Keratinocyte (primary cell): ENCODE results near the gene ZNF385A. TPM values are rescaled to one million over a fixed set of nuclear protein-coding genes. Genes with fewer than 3 reads are reported as not detected.

Source experiments
- DNase-seq: peaks from one replicate; pipeline ENCODE4 v3.0.0-alpha.2; 2011; ENCODE audit warnings: low read depth, missing footprints, low spot score
- FAIRE-seq: peaks from 2 replicates; lab custom pipeline; 2011; peaks lifted over from hg19 to GRCh38; lab: Jason Lieb, UNC
- H2AFZ ChIP-seq: 2 replicates; pipeline ENCODE4 v1.6.0; 2012; ENCODE audit warnings: low read length, control low read depth, inconsistent platforms; ENCODE audit not compliant: control insufficient read depth
- H3K27ac ChIP-seq: 2 replicates; pipeline ENCODE4 v1.5.1; 2011; ENCODE audit warnings: low read length; ENCODE audit not compliant: control insufficient read depth, insufficient read depth
- H3K27me3 ChIP-seq: 3 replicates; pipeline ENCODE4 v1.6.0; 2011; ENCODE audit warnings: low read length; ENCODE audit not compliant: control insufficient read depth, insufficient read depth; ENCODE audit errors: extremely low read depth
- H3K36me3 ChIP-seq, 2 experiments: 2 replicates in 1 of 2; 3 replicates in 1 of 2; pipeline ENCODE4 v1.5.1; 2011; ENCODE audit warnings: low read length in 2 of 2, mild to moderate bottlenecking in 1 of 2; ENCODE audit not compliant: control insufficient read depth in 2 of 2, insufficient read depth in 2 of 2; ENCODE audit errors: extremely low read depth in 1 of 2
- H3K4me1 ChIP-seq: 3 replicates; pipeline ENCODE4 v1.5.1; 2011; ENCODE audit warnings: low read length; ENCODE audit not compliant: control insufficient read depth, insufficient read depth; ENCODE audit errors: extremely low read depth
- H3K4me2 ChIP-seq: 3 replicates; pipeline ENCODE4 v1.6.0; 2011; ENCODE audit warnings: low read depth, low read length; ENCODE audit not compliant: control insufficient read depth, insufficient read depth; ENCODE audit errors: extremely low read depth
- H3K4me3 ChIP-seq, 3 experiments: fragments of 200-600 bp in 1 of 3; sonication (generic) in 1 of 3; 2 replicates in 2 of 3; 3 replicates in 1 of 3; pipeline ENCODE4 v1.5.1; 2011 to 2016; ENCODE audit warnings: low read length in 3 of 3, mild to moderate bottlenecking in 3 of 3, control low read depth in 2 of 3, inconsistent platforms in 1 of 3, low read depth in 1 of 3, mixed read lengths in 1 of 3, mixed run types in 1 of 3, moderate library complexity in 1 of 3; ENCODE audit not compliant: control insufficient read depth in 2 of 3, insufficient read depth in 2 of 3; ENCODE audit errors: extremely low read depth in 1 of 3
- H3K79me2 ChIP-seq: 2 replicates; pipeline ENCODE4 v1.6.0; 2012; ENCODE audit warnings: low read length; ENCODE audit not compliant: control insufficient read depth, insufficient read depth
- H3K9ac ChIP-seq: 3 replicates; pipeline ENCODE4 v1.6.0; 2011; ENCODE audit warnings: low read length; ENCODE audit not compliant: control insufficient read depth, insufficient read depth; ENCODE audit errors: extremely low read depth
- H3K9me1 ChIP-seq: 3 replicates; pipeline ENCODE4 v1.6.0; 2011; ENCODE audit warnings: low read length; ENCODE audit not compliant: control insufficient read depth, insufficient read depth; ENCODE audit errors: extremely low read depth
- H3K9me3 ChIP-seq: 2 replicates; pipeline ENCODE4 v1.5.1; 2012; ENCODE audit warnings: low read depth, low read length; ENCODE audit not compliant: control insufficient read depth
- H4K20me1 ChIP-seq: 3 replicates; pipeline ENCODE4 v1.6.0; 2011; ENCODE audit warnings: low read length; ENCODE audit not compliant: control insufficient read depth, insufficient read depth; ENCODE audit errors: extremely low read depth
- EZH2 ChIP-seq: IDR thresholded peaks from one replicate; pipeline ENCODE4 v1.6.1; 2012; ENCODE audit warnings: inconsistent platforms, mild to moderate bottlenecking, low read length, moderate library complexity
- dilution Hi-C: fragments of 300-500 bp; cut with MboI; formaldehyde crosslinking; loops from one replicate; pipeline ENCODE4 v1.7.0; 2020; ENCODE audit warnings: low sequenced_read_pairs; ENCODE audit not compliant: extremely low pct_ligation_motif_present
- polyA plus RNA-seq, 5 experiments: library from polyadenylated mRNA; depleted of rRNA in 3 of 5; stranded (reverse) in 3 of 5; stranded (forward) in 1 of 5; unstranded in 1 of 5; fragments of >200 nt; gene quantifications; 1 replicate in 1 of 5; 2 replicates in 3 of 5; 3 replicates in 1 of 5; pipeline versions ENCODE4 v1.2.1 to v1.2.3, GENCODE V29; 2011 to 2012; ENCODE audit warnings: missing spikeins in 2 of 5, low read depth in 1 of 5, low replicate concordance in 1 of 5
- TF ChIP-seq, protein P1 (sequence below), 3 experiments: IDR thresholded peaks in 1 of 3; conservative IDR thresholded peaks in 1 of 3; optimal IDR thresholded peaks in 1 of 3; 2 replicates in 2 of 3; 3 replicates in 1 of 3; pipeline versions ENCODE3 to v1.5.1; 2011; ENCODE audit warnings: low read length in 3 of 3, mild to moderate bottlenecking in 3 of 3, moderate library complexity in 2 of 3, control low read depth in 1 of 3, inconsistent platforms in 1 of 3; ENCODE audit not compliant: insufficient read depth in 2 of 3; ENCODE audit errors: extremely low read depth in 1 of 3

Gene ZNF385A
- polyA plus RNA-seq, 1 donor (not counting 4 experiments of a cell fraction or from before 2014, with no cell fraction given): 11.4 TPM

DNA sequence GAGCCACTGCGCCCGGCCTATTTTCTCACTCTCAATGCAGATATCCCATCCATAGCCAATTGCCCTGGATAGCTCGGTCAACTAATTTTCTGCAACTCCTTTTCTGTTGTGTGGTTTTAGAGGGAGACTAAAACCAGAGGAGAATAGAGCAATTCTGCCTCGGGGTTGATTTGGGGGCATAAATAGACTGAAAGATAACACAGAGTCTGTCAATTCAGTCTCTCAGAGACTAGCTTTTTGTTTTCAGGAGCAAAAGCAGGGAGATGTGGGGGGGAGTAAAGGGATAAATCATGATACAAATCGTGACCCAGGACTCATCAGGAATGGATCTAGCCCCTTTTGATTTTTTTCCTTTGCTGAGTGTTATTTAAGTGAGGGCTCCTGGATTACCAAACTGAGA lies 53.1 kb downstream of the ZNF385A start:
- Histone ChIP-seq H3K9me3 (no peaks in the 10 kb centered on the region), H3K4me2 (no peak overlapping the region), H4K20me1 (no peaks in the 10 kb centered on the region), H2AFZ (no peak overlapping the region), H3K27ac (peak overlapping the region; percentile 24), H3K9me1 (no peaks in the 10 kb centered on the region), H3K79me2 (peaks cover 44% of the 10 kb centered on the region), H3K4me3 (no peak overlapping the region), H3K27me3 (no peaks in the 10 kb centered on the region), H3K9ac (no peak overlapping the region), H3K36me3 (peaks cover 3 to 10% of the 10 kb centered on the region in 2 experiments), H3K4me1 (peaks cover 20% of the 10 kb centered on the region)
- dilution Hi-C loops: no loop called here
- FAIRE-seq (no peak), DNase-seq (no peak)
- TF ChIP-seq, protein P1, sequence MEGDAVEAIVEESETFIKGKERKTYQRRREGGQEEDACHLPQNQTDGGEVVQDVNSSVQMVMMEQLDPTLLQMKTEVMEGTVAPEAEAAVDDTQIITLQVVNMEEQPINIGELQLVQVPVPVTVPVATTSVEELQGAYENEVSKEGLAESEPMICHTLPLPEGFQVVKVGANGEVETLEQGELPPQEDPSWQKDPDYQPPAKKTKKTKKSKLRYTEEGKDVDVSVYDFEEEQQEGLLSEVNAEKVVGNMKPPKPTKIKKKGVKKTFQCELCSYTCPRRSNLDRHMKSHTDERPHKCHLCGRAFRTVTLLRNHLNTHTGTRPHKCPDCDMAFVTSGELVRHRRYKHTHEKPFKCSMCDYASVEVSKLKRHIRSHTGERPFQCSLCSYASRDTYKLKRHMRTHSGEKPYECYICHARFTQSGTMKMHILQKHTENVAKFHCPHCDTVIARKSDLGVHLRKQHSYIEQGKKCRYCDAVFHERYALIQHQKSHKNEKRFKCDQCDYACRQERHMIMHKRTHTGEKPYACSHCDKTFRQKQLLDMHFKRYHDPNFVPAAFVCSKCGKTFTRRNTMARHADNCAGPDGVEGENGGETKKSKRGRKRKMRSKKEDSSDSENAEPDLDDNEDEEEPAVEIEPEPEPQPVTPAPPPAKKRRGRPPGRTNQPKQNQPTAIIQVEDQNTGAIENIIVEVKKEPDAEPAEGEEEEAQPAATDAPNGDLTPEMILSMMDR (optimal IDR thresholded peaks at IDR 0.05 in 1 of 3, IDR thresholded peaks at IDR 0.05 in 1 of 3, conservative IDR thresholded peaks at IDR 0.05 in 1 of 3; ENCODE audit: extremely low read depth in 1 of 3, insufficient read depth in 2 of 3, low read length in 3 of 3): no peak
- no peak for TF ChIP-seq EZH2

GRCh38 chr12:54330442-54330841 lies 54.1 kb downstream of the ZNF385A start:
- no peaks in the 10 kb centered on the region for H3K9me1 ChIP-seq
- FAIRE-seq: no peak
- no peaks in the 10 kb centered on the region for H3K27me3 ChIP-seq
- H3K4me2 ChIP-seq: peak overlapping the region; percentile 19
- H3K36me3 ChIP-seq: peaks cover 3 to 10% of the 10 kb centered on the region in 2 experiments
- no peak for DNase-seq
- dilution Hi-C loops: no loop called here
- H3K79me2 ChIP-seq: peaks cover 48% of the 10 kb centered on the region
- H2AFZ ChIP-seq: no peak overlapping the region
- H3K4me3 ChIP-seq: no peak overlapping the region
- no peak overlapping the region for H3K9ac ChIP-seq
- H4K20me1 ChIP-seq: no peaks in the 10 kb centered on the region
- peaks cover 20% of the 10 kb centered on the region for H3K4me1 ChIP-seq
- H3K9me3 ChIP-seq: no peaks in the 10 kb centered on the region
- peak overlapping the region; percentile 15 for H3K27ac ChIP-seq
- TF ChIP-seq EZH2: no peak
- TF ChIP-seq, protein P1 (optimal IDR thresholded peaks at IDR 0.05 in 1 of 3, IDR thresholded peaks at IDR 0.05 in 1 of 3, conservative IDR thresholded peaks at IDR 0.05 in 1 of 3; ENCODE audit: extremely low read depth in 1 of 3, insufficient read depth in 2 of 3, low read length in 3 of 3): no peak
